Mesothelial cell of epicardium (in vitro differentiated cells): Measurements from ENCODE around the gene ZNF35. TPM values are rescaled to one million over a fixed set of nuclear protein-coding genes. Genes with fewer than 3 reads are reported as not detected.

ENCODE experiments used
- DNase-seq, 2 experiments: peaks; one replicate each; pipeline ENCODE4 v3.0.0; 2021; ENCODE audit warnings: low spot score in 2 of 2; ENCODE audit not compliant: unreplicated experiment in 2 of 2
- H3K27ac Mint-ChIP-seq: 2 replicates; pipeline ENCODE4 v1.8.0; 2021; ENCODE audit warnings: mixed read lengths
- H3K27me3 Mint-ChIP-seq: 2 replicates; pipeline ENCODE4 v1.8.0; 2021; ENCODE audit warnings: low read depth, mixed read lengths
- H3K36me3 Mint-ChIP-seq: 2 replicates; pipeline ENCODE4 v1.8.0; 2021; ENCODE audit warnings: mixed read lengths
- H3K4me1 Mint-ChIP-seq: 2 replicates; pipeline ENCODE4 v1.8.0; 2021; ENCODE audit warnings: mixed read lengths
- H3K4me3 Mint-ChIP-seq: 2 replicates; pipeline ENCODE4 v1.8.0; 2021; ENCODE audit warnings: mild to moderate bottlenecking, moderate library complexity, mixed read lengths
- H3K9me3 Mint-ChIP-seq: 2 replicates; pipeline ENCODE4 v1.8.0; 2021; ENCODE audit warnings: mixed read lengths
- CTCF ChIP-seq: fragments of 200-600 bp; sonication (generic); IDR thresholded peaks from one replicate; pipeline ENCODE4 v1.5.0; 2021; ENCODE audit warnings: antibody characterized with exemption; ENCODE audit not compliant: unreplicated experiment
- total RNA-seq: library from RNA; stranded (reverse); gene quantifications from 3 replicates; pipeline ENCODE4 v1.2.1, GENCODE V29; 2021

Gene ZNF35
- total RNA-seq, 1 donor from 2014 or later: 20.9 TPM

GRCh38 chr3:44674211-44674610 lies 25.7 kb downstream of the ZNF35 start:
- no peak for TF ChIP-seq CTCF
- H3K27me3 Mint-ChIP-seq: no peaks in the 10 kb centered on the region
- H3K27ac Mint-ChIP-seq: no peak overlapping the region
- H3K9me3 Mint-ChIP-seq: peaks cover 16% of the 10 kb centered on the region
- no peaks in the 10 kb centered on the region for H3K4me1 Mint-ChIP-seq
- no peak for DNase-seq
- H3K4me3 Mint-ChIP-seq: no peak overlapping the region
- H3K36me3 Mint-ChIP-seq: peaks cover 13% of the 10 kb centered on the region

DNA sequence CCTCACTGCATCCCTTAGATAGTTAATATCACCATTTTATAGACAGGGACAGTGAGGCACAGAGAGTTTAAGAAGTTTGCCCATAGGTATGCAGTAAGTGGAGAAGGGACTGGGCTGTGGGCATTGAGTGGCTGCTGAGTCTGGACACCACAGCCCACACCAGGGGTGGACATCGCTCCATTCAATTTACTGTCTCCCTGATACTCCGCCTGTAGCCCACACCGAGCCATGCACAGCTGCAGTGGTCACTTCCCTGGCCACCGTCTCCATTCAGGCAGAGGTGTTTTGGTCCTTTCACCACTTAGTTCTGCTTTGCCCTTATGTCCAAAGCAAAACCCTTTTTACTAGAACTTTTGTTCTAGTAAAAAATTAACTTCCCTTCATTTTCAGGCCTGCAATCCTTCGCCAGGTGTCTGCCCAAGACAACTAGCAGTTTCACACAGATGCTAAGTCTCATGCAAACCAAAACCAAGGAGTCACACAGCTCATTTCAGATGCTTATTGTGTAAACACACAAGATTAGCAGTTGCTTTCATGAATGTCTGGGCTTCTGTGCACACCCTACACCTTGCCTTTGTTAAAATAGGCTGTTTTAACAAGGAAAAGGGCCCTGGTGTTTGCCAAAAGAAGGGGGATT lies 30.1 kb downstream of the ZNF35 start:
- H3K9me3 Mint-ChIP-seq: peaks cover 38% of the 10 kb centered on the region
- TF ChIP-seq CTCF: no peak
- H3K27ac Mint-ChIP-seq: no peak overlapping the region
- no peak for DNase-seq
- peaks cover 35% of the 10 kb centered on the region for H3K36me3 Mint-ChIP-seq
- no peaks in the 10 kb centered on the region for H3K4me1 Mint-ChIP-seq
- no peaks in the 10 kb centered on the region for H3K27me3 Mint-ChIP-seq
- no peak overlapping the region for H3K4me3 Mint-ChIP-seq

DNA sequence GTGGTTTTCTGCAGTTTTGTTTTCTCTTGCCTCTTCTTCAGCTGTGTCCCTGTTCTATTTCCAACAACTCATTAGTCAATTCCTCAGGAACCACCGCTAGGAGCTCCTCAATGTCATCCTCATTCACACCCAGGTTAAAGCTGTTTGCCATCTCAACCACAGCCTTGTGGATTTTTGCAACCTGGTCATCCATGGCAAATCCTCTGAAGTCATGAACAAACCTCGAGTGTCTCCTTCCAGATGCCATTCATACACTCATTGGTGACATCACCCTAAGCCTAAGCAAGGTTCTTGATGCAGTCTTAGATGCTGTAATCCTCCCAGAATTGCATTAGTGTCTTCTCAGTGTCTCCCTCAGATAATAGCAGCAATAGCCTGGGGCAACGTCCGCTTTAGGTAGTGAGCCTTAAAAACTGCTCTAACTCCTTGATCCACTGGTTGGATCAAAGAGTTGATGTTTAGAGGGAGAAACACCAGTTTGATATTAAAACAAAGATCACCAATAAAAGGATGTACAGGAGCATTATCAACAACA lies 32.5 kb downstream of the ZNF35 start:
- H3K27ac Mint-ChIP-seq: no peak overlapping the region
- no peaks in the 10 kb centered on the region for H3K27me3 Mint-ChIP-seq
- peaks cover 5% of the 10 kb centered on the region for H3K4me1 Mint-ChIP-seq
- H3K4me3 Mint-ChIP-seq: no peak overlapping the region
- no peak for TF ChIP-seq CTCF
- H3K36me3 Mint-ChIP-seq: peaks cover 43% of the 10 kb centered on the region
- no peak for DNase-seq
- H3K9me3 Mint-ChIP-seq: peaks cover 43% of the 10 kb centered on the region

GRCh38 chr3:44682182-44682896 lies 33.8 kb downstream of the ZNF35 start:
- Mint-ChIP-seq H3K4me1 (peaks cover 5% of the 10 kb centered on the region), H3K36me3 (peaks cover 40% of the 10 kb centered on the region), H3K27ac (no peak overlapping the region), H3K4me3 (no peak overlapping the region), H3K27me3 (peaks cover 1% of the 10 kb centered on the region), H3K9me3 (peaks cover 54% of the 10 kb centered on the region)
- TF ChIP-seq CTCF: no peak
- DNase-seq: no peak

- peak overlapping the region; percentile 73 for H3K4me3 Mint-ChIP-seq
- no peak for TF ChIP-seq CTCF
- H3K27ac Mint-ChIP-seq: peak overlapping the region; percentile 48
- peak; percentile 37 to 69 for DNase-seq
- H3K27me3 Mint-ChIP-seq: peaks cover 6% of the 10 kb centered on the region
- H3K4me1 Mint-ChIP-seq: peaks cover 5% of the 10 kb centered on the region
- H3K36me3 Mint-ChIP-seq: peaks cover 38% of the 10 kb centered on the region
- H3K9me3 Mint-ChIP-seq: peaks cover 64% of the 10 kb centered on the region
These were observed 36.7 kb downstream of the ZNF35 start for GRCh38 chr3:44685128-44685800.
